BJ (cell line): Measurements from ENCODE around the gene CYB561D1. TPM values are rescaled to one million over a fixed set of nuclear protein-coding genes. Genes with fewer than 3 reads are reported as not detected.
A peak's percentile ranks its signal among the peaks of the same experiment; 100 is the strongest.

ENCODE experiments used
- CTCF ChIA-PET: fragments of 350-600 bp; formaldehyde crosslinking; extraction: SDS; loops from one replicate; lab custom pipeline; 2021; ENCODE audit warnings: antibody characterized with exemption, inconsistent platforms; lab: Yijun Ruan, JAX
- POLR2A ChIA-PET: fragments of 300-600 bp; sonication (Branson Sonifier 250); formaldehyde crosslinking; extraction: SDS; loops from one replicate; lab custom pipeline; 2021; ENCODE audit warnings: antibody characterized with exemption; lab: Charles Lee
- DNase-seq: peaks from one replicate; pipeline ENCODE4 v3.0.0-alpha.2; 2011; ENCODE audit warnings: low read depth
- H3K27me3 ChIP-seq: 2 replicates; pipeline ENCODE4 v1.6.0; 2011; ENCODE audit warnings: low read length; ENCODE audit not compliant: control insufficient read depth, insufficient read depth
- H3K36me3 ChIP-seq: 2 replicates; pipeline ENCODE4 v1.5.1; 2011; ENCODE audit warnings: low read length; ENCODE audit not compliant: control insufficient read depth, insufficient read depth
- H3K4me3 ChIP-seq: 2 replicates; pipeline ENCODE4 v1.5.1; 2011; ENCODE audit warnings: low read depth, mild to moderate bottlenecking, control low read depth, low read length
- polyA plus RNA-seq: library from polyadenylated mRNA; depleted of rRNA; stranded (reverse); fragments of >200 nt; gene quantifications from 2 replicates; pipeline ENCODE4 v1.2.3, GENCODE V29; 2011
- TF ChIP-seq, protein P1 (sequence below): IDR thresholded peaks from 2 replicates; pipeline ENCODE4 v1.5.1; 2011; ENCODE audit warnings: low read depth, mild to moderate bottlenecking, control low read depth, inconsistent platforms, low read length, moderate library complexity; ENCODE audit not compliant: insufficient read depth

CYB561D1 gene
- polyA plus RNA-seq, 1 experiment = 10.8 TPM

- TF ChIP-seq, protein P1, sequence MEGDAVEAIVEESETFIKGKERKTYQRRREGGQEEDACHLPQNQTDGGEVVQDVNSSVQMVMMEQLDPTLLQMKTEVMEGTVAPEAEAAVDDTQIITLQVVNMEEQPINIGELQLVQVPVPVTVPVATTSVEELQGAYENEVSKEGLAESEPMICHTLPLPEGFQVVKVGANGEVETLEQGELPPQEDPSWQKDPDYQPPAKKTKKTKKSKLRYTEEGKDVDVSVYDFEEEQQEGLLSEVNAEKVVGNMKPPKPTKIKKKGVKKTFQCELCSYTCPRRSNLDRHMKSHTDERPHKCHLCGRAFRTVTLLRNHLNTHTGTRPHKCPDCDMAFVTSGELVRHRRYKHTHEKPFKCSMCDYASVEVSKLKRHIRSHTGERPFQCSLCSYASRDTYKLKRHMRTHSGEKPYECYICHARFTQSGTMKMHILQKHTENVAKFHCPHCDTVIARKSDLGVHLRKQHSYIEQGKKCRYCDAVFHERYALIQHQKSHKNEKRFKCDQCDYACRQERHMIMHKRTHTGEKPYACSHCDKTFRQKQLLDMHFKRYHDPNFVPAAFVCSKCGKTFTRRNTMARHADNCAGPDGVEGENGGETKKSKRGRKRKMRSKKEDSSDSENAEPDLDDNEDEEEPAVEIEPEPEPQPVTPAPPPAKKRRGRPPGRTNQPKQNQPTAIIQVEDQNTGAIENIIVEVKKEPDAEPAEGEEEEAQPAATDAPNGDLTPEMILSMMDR = no peak
- no peak for DNase-seq
- Histone ChIP-seq H3K4me3 (no peak overlapping the region), H3K27me3 (no peaks in the 10 kb centered on the region), H3K36me3 (no peaks in the 10 kb centered on the region)
- ChIA-PET POLR2A (interaction anchor here (0.6 kb wide), 1 partner anchor 52 kb away, joined by 6 read pairs; the partner anchor contains the start of gene AMIGO1), CTCF (interaction anchor here (0.8 to 1.0 kb wide), 2 partner anchors 22 to 29 kb away, joined by 3 read pairs; no protein-coding TSS in a partner anchor)
Measured at GRCh38 chr1:109457819-109458218, 36.1 kb upstream of the CYB561D1 start.

- Histone ChIP-seq H3K36me3 (no peaks in the 10 kb centered on the region), H3K4me3 (peak overlapping the region; percentile 83), H3K27me3 (no peaks in the 10 kb centered on the region)
- DNase-seq = no peak
- TF ChIP-seq, protein P1 = no peak
- ChIA-PET CTCF (interaction anchor here (0.5 to 1.2 kb wide), 3 partner anchors 16 to 63 kb away, joined by 3 to 5 read pairs (median 4); no protein-coding TSS in a partner anchor), POLR2A (no interaction called here)
Measured at GRCh38 chr1:109466125-109466451, 27.8 kb upstream of the CYB561D1 start.

- DNase-seq = no peak
- H3K36me3 ChIP-seq = no peaks in the 10 kb centered on the region
- H3K27me3 ChIP-seq = no peaks in the 10 kb centered on the region
- peak within 1 kb of the TSS; percentile 83 for H3K4me3 ChIP-seq
- ChIA-PET CTCF (interaction anchor here (0.5 to 1.2 kb wide), 3 partner anchors 17 to 62 kb away, joined by 3 to 5 read pairs (median 4); no protein-coding TSS in a partner anchor), POLR2A (no interaction called here)
- TF ChIP-seq, protein P1 = no peak
Measured at GRCh38 chr1:109466452-109467300, 27.2 kb upstream of the CYB561D1 start, which contains the start of gene SYPL2. SYPL2 (plus strand) TSS chr1:109466546; CDS start chr1:109466844, 298 bp downstream.

- TF ChIP-seq, protein P1 = no peak
- CTCF ChIA-PET = interaction anchor here (1.1 kb wide), 1 partner anchor 27 kb away, joined by 3 read pairs; the partner anchor contains the start of gene CYB561D1
- no peak for DNase-seq
- Histone ChIP-seq H3K36me3 (no peaks in the 10 kb centered on the region), H3K27me3 (no peaks in the 10 kb centered on the region), H3K4me3 (peak overlapping the region; percentile 83)
- POLR2A ChIA-PET = no interaction called here
Measured at GRCh38 chr1:109467301-109467777, 26.6 kb upstream of the CYB561D1 start.

GRCh38 chr1:109468061-109468460 is 25.8 kb upstream of the CYB561D1 start:
- DNase-seq = no peak
- H3K4me3 ChIP-seq = peak overlapping the region; percentile 83
- no peaks in the 10 kb centered on the region for H3K27me3 ChIP-seq
- H3K36me3 ChIP-seq = no peaks in the 10 kb centered on the region
- TF ChIP-seq, protein P1 = no peak
- POLR2A ChIA-PET = interaction anchor here (0.6 kb wide), 1 partner anchor 56 kb away, joined by 3 read pairs; no protein-coding TSS in a partner anchor
- CTCF ChIA-PET = interaction anchor here (1.1 to 1.5 kb wide), 2 partner anchors 18 to 26 kb away, joined by 3 to 7 read pairs; partner anchors contain the start of gene CYB561D1
